Kidney (tissue), 14 donors: ENCODE data around the gene NR2E1. TPM values are rescaled to one million over a fixed set of nuclear protein-coding genes. Genes with fewer than 3 reads are reported as not detected.

Source experiments
- DNase-seq, 5 donors: peaks; one replicate each; pipeline ENCODE4 v3.0.0-alpha.2; 2013 to 2020
- FAIRE-seq: peaks from 2 replicates; lab custom pipeline; 2012; peaks lifted over from hg19 to GRCh38; lab: Jason Lieb, UNC
- H3K27ac ChIP-seq, 2 donors: one replicate each; pipeline ENCODE4 v1.7.0; 2013; ENCODE audit warnings: low read depth in 2 of 2, low read length in 2 of 2, inconsistent platforms in 1 of 2
- H3K27me3 ChIP-seq: one replicate; pipeline ENCODE4 v1.7.1; 2013; ENCODE audit warnings: low read length, inconsistent platforms; ENCODE audit not compliant: control insufficient read depth, insufficient read depth
- H3K36me3 ChIP-seq, 3 donors: one replicate each; pipeline versions ENCODE4 v1.7.0 to v1.7.1; 2013; ENCODE audit warnings: low read length in 3 of 3, control low read depth in 1 of 3, inconsistent platforms in 1 of 3; ENCODE audit not compliant: insufficient read depth in 3 of 3, control insufficient read depth in 2 of 3
- H3K4me1 ChIP-seq, 3 donors: one replicate each; pipeline versions ENCODE4 v1.7.0 to v1.7.1; 2013; ENCODE audit warnings: low read length in 3 of 3, inconsistent platforms in 1 of 3, low read depth in 1 of 3; ENCODE audit not compliant: control insufficient read depth in 2 of 3, insufficient read depth in 2 of 3
- H3K4me3 ChIP-seq, 3 donors: one replicate each; pipeline versions ENCODE4 v1.7.0 to v1.8.1; 2013; ENCODE audit warnings: low read length in 3 of 3, control low read depth in 1 of 3, inconsistent platforms in 1 of 3
- H3K9ac ChIP-seq, 3 donors: one replicate each; pipeline versions ENCODE4 v1.7.0 to v1.7.1; 2013; ENCODE audit warnings: low read length in 3 of 3, control low read depth in 1 of 3, inconsistent platforms in 1 of 3
- H3K9me3 ChIP-seq, 3 donors: one replicate each; pipeline versions ENCODE4 v1.7.0 to v1.7.1; 2013; ENCODE audit warnings: low read length in 3 of 3, control low read depth in 1 of 3, inconsistent platforms in 1 of 3; ENCODE audit not compliant: control insufficient read depth in 2 of 3, insufficient read depth in 1 of 3
- intact Hi-C: fragments of 100-400 bp; cut with DNase I; formaldehyde crosslinking; loops from one replicate; pipeline ENCODE4 v1.11.1; 2022
- polyA plus RNA-seq: library from polyadenylated mRNA; stranded (reverse); fragments of 350-450 nt; fragmentation: Illumina TruSeq; extraction: RNeasy Lipid Tissue Mini Kit (QIAGEN cat#74804); gene quantifications from one replicate; pipeline ENCODE4 v1.2.3, GENCODE V29; 2014; ENCODE audit warnings: low read depth, low replicate concordance; ENCODE audit not compliant: insufficient read depth
- total RNA-seq: library from RNA; stranded (reverse); fragmentation: NEBNext Ultra II Directional; extraction: Animal tissue kit (Norgen Biotek cat#: 25700); gene quantifications from one replicate; pipeline ENCODE4 v1.2.1, GENCODE V29; 2021
- TF ChIP-seq, protein P1 (sequence below): IDR thresholded peaks from 3 replicates; pipeline ENCODE4 v1.5.1; 2012; ENCODE audit warnings: mild to moderate bottlenecking, moderate library complexity, borderline replicate concordance; ENCODE audit not compliant: insufficient read depth; ENCODE audit errors: extremely low read depth
- donor health status: control.
- donor health status: control.
- donor health status: control.
- donor health status: control.
- donor health status: control.
- donor health status: DM: yes; HTN: yes; CAD: no.
- donor health status: Normal renal cell carcinoma (clear cell type).

The NR2E1 gene
- total and polyA plus RNA-seq, 2 donors from 2014 or later, result not detected

DNA sequence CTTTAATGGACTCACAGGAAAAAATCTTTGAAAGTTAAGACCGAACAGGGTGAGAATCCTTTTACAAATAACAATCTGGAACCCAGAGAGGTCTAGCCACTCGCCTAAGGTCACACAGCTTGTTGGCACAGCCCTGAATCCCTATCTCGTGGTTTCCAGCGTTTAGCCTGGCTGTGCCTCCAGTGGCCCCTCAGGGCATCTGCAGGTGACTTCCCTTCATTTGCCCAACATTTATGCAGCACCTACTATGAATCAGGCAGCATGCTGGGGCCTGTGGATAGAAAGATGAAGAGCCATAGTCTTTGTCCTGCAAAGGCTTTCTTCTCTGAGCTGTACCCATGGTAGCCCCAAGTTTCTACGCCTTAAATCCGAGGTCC, 2.6 kb upstream of the NR2E1 start:
- Histone ChIP-seq H3K9ac (no peak overlapping the region), H3K4me3 (no peak overlapping the region), H3K27ac (no peak overlapping the region), H3K4me1 (peaks cover 0 to 17% (median 6%) of the 10 kb centered on the region in 3 donors), H3K36me3 (no peaks in the 10 kb centered on the region), H3K9me3 (no peaks in the 10 kb centered on the region), H3K27me3 (peaks cover 91% of the 10 kb centered on the region)
- DNase-seq (no peak), FAIRE-seq (no peak)
- intact Hi-C loops, result no loop called here
- TF ChIP-seq, protein P1, sequence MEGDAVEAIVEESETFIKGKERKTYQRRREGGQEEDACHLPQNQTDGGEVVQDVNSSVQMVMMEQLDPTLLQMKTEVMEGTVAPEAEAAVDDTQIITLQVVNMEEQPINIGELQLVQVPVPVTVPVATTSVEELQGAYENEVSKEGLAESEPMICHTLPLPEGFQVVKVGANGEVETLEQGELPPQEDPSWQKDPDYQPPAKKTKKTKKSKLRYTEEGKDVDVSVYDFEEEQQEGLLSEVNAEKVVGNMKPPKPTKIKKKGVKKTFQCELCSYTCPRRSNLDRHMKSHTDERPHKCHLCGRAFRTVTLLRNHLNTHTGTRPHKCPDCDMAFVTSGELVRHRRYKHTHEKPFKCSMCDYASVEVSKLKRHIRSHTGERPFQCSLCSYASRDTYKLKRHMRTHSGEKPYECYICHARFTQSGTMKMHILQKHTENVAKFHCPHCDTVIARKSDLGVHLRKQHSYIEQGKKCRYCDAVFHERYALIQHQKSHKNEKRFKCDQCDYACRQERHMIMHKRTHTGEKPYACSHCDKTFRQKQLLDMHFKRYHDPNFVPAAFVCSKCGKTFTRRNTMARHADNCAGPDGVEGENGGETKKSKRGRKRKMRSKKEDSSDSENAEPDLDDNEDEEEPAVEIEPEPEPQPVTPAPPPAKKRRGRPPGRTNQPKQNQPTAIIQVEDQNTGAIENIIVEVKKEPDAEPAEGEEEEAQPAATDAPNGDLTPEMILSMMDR, result no peak

DNA sequence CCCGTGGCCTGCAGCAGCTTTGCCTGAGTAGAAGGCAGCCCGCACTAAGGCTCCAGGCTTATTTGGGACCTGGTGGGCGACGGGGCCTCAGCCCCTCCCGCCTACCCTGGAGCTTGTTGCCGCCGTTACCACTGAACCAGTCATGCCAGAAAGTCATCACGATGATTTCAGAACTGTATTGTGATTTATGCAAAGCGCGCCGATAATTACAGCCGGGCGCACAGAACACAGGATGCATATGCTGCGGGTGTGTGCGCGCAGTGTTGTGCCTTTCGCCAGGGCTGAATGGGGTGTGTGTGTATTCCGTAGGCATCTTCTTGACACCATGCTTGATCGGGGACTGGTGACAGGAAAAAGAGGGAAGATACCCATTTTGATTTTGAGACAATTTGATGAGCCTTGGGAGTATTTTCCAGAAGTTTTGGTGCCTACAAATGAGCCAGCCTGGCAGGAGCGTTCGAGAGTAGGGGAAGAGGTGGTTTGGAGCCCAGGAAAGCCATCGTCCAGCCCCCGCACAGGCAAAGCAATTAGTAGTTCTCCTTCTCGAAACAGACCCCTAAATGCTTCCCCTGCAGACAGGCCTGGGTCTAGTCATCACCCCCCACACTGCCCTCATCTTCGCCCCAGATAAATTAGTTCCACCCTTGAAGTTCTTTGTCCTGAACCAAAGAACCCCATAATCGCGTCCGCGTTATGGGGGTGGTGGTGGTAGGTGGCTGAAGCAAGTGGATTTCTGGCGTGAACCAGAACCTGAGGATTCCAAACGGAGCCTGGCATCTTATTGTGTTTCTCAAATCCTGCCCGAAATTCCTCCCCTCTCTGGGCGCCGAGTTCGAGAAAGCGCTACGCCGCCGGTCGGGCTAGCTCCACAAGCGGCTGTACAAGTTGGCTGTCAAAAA, 1.9 kb upstream of the NR2E1 start:
- Histone ChIP-seq H3K9me3 (no peaks in the 10 kb centered on the region), H3K4me1 (peaks cover 0 to 17% (median 6%) of the 10 kb centered on the region in 3 donors), H3K27ac (no peak overlapping the region), H3K27me3 (peaks cover 88% of the 10 kb centered on the region), H3K36me3 (no peaks in the 10 kb centered on the region), H3K9ac (no peak overlapping the region), H3K4me3 (no peak overlapping the region)
- intact Hi-C loops, result no loop called here
- DNase-seq, result no peak
- no peak for FAIRE-seq
- TF ChIP-seq, protein P1, result no peak

DNA sequence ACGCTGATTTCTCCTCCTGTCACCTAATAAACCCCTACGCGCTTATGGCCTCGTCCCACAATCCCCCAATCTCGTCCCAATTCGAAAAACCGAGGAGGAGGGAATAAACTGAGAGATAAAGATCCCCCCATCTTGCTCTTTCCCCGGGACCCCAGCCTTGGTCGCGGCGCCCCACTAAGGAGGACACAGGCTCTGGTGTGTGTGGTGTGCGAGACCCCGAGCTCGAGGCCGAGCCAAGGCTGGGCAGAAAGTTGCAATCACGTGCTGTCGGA, 1.3 kb upstream of the NR2E1 start:
- Histone ChIP-seq H3K27ac (no peak overlapping the region), H3K4me1 (peaks cover 0 to 20% (median 6%) of the 10 kb centered on the region in 3 donors), H3K9me3 (no peaks in the 10 kb centered on the region), H3K36me3 (no peaks in the 10 kb centered on the region), H3K27me3 (peaks cover 88% of the 10 kb centered on the region), H3K4me3 (no peak overlapping the region), H3K9ac (no peak overlapping the region)
- intact Hi-C loops, result no loop called here
- FAIRE-seq, result no peak
- DNase-seq, result no peak
- TF ChIP-seq, protein P1, result no peak
